PFSK-1 (cell line): ENCODE results near the gene FRMD4A.

Experiments
- FOXP2 ChIP-seq: optimal IDR thresholded peaks from 2 replicates; pipeline ENCODE3; 2011; ENCODE audit warnings: borderline replicate concordance, control low read depth, inconsistent platforms; ENCODE audit not compliant: insufficient read depth; ENCODE audit errors: extremely low read length, extremely low read depth
- POLR2AphosphoS5 ChIP-seq: IDR thresholded peaks from 2 replicates; pipeline ENCODE4 v1.6.1; 2012; ENCODE audit warnings: low read depth, mild to moderate bottlenecking, control low read depth, low read length, moderate library complexity
- SIN3A ChIP-seq: IDR thresholded peaks from 2 replicates; pipeline ENCODE4 v1.6.1; 2012; ENCODE audit warnings: mild to moderate bottlenecking, low read length, moderate library complexity, borderline replicate concordance; ENCODE audit not compliant: insufficient read depth
- TAF1 ChIP-seq: IDR thresholded peaks from 2 replicates; pipeline ENCODE4 v1.6.1; 2012; ENCODE audit warnings: low read length, control low read depth, borderline replicate concordance; ENCODE audit not compliant: insufficient read depth
- TF ChIP-seq, protein P1 (sequence below), 2 experiments: IDR thresholded peaks; 2 replicates each; pipeline versions ENCODE4 v1.6.1 to v1.8.0; 2011 to 2012; ENCODE audit warnings: low read depth in 2 of 2, low read length in 2 of 2, control low read depth in 1 of 2, inconsistent platforms in 1 of 2, mild to moderate bottlenecking in 1 of 2, moderate library complexity in 1 of 2; ENCODE audit not compliant: insufficient read depth in 1 of 2

The FRMD4A gene

DNA sequence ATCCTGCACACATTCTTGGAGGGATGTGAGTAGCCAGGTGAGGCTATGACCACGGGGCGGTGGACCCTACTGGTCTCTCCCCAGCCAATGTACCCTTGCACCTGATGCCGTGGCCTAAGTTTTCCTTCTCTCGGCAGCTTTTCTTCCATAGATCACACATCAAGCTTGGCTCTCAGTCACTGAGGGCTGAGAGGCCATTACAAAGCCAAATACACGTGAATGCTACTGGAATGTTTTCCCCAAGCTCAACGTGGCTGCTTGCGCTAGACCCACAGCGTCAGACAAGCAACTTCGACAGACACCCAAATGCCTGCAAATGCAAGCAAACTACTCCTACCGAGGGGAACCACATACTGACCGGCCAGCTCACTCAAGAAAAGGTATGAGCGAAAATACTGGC, 660.8 kb downstream of the FRMD4A start:
- TF ChIP-seq POLR2AphosphoS5 (no peak), SIN3A (no peak), FOXP2 (no peak), TAF1 (no peak)
- TF ChIP-seq, protein P1, sequence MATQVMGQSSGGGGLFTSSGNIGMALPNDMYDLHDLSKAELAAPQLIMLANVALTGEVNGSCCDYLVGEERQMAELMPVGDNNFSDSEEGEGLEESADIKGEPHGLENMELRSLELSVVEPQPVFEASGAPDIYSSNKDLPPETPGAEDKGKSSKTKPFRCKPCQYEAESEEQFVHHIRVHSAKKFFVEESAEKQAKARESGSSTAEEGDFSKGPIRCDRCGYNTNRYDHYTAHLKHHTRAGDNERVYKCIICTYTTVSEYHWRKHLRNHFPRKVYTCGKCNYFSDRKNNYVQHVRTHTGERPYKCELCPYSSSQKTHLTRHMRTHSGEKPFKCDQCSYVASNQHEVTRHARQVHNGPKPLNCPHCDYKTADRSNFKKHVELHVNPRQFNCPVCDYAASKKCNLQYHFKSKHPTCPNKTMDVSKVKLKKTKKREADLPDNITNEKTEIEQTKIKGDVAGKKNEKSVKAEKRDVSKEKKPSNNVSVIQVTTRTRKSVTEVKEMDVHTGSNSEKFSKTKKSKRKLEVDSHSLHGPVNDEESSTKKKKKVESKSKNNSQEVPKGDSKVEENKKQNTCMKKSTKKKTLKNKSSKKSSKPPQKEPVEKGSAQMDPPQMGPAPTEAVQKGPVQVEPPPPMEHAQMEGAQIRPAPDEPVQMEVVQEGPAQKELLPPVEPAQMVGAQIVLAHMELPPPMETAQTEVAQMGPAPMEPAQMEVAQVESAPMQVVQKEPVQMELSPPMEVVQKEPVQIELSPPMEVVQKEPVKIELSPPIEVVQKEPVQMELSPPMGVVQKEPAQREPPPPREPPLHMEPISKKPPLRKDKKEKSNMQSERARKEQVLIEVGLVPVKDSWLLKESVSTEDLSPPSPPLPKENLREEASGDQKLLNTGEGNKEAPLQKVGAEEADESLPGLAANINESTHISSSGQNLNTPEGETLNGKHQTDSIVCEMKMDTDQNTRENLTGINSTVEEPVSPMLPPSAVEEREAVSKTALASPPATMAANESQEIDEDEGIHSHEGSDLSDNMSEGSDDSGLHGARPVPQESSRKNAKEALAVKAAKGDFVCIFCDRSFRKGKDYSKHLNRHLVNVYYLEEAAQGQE (IDR thresholded peaks at IDR 0.05; ENCODE audit: insufficient read depth in 1 of 2, low read depth in 2 of 2, low read length in 2 of 2), result no peak

GRCh38 chr10:13669182-13669855, 661.4 kb downstream of the FRMD4A start:
- no peak for TF ChIP-seq SIN3A
- TF ChIP-seq, protein P1 (IDR thresholded peaks at IDR 0.05; ENCODE audit: insufficient read depth in 1 of 2, low read depth in 2 of 2, low read length in 2 of 2), result no peak
- no peak for TF ChIP-seq POLR2AphosphoS5
- no peak for TF ChIP-seq TAF1
- no peak for TF ChIP-seq FOXP2

- TF ChIP-seq FOXP2, result no peak
- no peak for TF ChIP-seq POLR2AphosphoS5
- no peak for TF ChIP-seq SIN3A
- TF ChIP-seq, protein P1 (IDR thresholded peaks at IDR 0.05; ENCODE audit: insufficient read depth in 1 of 2, low read depth in 2 of 2, low read length in 2 of 2), result no peak
- TF ChIP-seq TAF1, result no peak
These were observed 662.6 kb downstream of the FRMD4A start for GRCh38 chr10:13668126-13668525.

DNA sequence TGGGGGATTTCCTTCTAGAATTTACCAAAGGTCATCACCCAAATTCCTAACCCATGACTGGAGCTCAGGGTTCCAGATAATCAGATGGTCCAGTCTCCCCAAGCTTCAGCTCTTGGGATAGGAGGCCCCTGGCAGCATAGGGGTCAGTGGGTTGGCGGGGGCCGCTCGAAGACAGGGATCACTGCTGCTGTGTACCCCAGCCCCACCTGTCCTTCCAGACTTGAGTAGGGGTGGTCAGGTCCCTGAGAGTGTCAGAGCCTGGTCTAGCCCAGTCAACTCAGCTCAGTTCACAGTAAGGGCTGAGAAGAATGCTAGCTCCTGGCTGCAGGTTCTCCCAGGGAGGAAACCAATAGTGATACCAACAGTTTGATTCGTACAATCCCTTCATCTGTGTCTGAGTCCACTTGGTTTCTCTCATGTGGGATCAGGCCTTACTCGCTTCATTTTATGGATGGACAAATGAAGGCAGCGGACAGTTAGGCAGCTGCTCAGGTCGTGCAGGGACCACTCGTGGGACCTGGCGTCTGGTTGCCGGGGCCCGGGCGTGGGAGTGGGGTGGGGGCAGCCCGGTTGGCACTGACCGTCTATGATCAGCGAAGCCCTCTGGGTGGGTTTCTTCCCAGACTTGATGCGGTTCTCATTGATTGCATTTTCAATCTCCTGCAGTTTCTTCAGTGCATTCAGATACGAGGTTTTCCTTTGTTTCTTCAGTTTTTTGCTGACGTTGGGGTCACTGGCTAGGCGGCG, 665.0 kb downstream of the FRMD4A start:
- TF ChIP-seq FOXP2 (no peak), POLR2AphosphoS5 (no peak), SIN3A (no peak), TAF1 (no peak)
- TF ChIP-seq, protein P1 (IDR thresholded peaks at IDR 0.05; ENCODE audit: insufficient read depth in 1 of 2, low read depth in 2 of 2, low read length in 2 of 2), result no peak
